CD4-positive, alpha-beta T cell treated with Interleukin-6 for 4 hours (primary cell): ENCODE results near the gene PBRM1.

Experiments used
- DNase-seq: peaks from one replicate; pipeline ENCODE4 v3.0.0-alpha.2; 2020; ENCODE audit warnings: mixed read lengths

The PBRM1 gene

GRCh38 chr3:52522651-52523251, 163.0 kb downstream of the PBRM1 start:
- no peak for DNase-seq

DNA sequence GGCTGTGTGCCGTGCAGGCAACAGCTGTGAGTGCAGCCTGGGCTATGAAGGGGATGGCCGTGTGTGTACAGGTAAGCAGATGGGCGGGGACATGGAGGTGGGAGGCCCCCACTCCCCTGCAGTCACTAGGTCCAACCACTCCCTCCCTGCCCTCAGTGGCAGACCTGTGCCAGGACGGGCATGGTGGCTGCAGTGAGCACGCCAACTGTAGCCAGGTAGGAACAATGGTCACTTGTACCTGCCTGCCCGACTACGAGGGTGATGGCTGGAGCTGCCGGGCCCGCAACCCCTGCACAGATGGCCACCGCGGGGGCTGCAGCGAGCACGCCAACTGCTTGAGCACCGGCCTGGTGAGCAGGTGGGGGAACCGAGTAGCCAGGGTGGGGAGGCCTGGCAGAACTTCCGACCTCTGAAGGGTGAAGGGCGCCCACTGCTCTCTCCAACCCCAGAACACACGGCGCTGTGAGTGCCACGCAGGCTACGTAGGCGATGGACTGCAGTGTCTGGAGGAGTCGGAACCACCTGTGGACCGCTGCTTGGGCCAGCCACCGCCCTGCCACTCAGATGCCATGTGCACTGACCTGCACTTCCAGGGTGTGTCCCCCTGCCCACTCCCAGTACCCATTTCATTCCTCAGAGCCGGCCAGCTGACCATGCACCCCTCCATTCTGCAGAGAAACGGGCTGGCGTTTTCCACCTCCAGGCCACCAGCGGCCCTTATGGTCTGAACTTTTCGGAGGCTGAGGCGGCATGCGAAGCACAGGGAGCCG, 163.6 kb downstream of the PBRM1 start:
- no peak for DNase-seq

- no peak for DNase-seq
These were observed 164.3 kb downstream of the PBRM1 start for GRCh38 chr3:52521488-52521824.

DNA sequence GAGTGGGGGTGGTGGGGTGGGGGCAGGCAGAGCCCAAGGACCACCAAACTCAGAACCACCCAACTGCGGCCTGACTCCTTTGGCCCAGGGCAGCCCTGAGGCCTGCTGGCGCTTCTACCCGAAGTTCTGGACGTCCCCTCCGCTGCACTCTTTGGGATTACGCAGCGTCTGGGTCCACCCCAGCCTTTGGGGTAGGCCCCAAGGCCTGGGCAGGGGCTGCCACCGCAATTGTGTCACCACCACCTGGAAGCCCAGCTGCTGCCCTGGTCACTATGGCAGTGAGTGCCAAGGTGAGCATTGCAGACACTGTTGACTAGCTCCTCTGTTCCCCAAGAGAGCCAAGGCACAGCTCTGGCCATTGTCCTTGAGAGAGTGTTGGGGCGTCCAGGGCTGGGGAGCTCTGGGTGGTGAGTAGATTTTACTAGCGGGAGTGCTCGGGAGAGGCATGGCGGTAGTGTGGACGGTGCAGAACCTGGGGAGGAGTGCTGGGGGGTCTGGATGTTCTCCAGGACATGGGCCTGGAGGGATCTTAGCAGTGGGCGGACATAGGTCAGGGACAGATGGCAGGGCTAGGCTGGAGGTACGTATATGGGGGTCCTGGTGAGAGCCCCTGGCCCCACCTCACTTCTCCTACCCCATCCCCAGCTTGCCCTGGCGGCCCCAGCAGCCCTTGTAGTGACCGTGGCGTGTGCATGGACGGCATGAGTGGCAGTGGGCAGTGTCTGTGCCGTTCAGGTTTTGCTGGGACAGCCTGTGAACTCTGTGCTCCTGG, 164.8 kb downstream of the PBRM1 start:
- no peak for DNase-seq

- DNase-seq: no peak
These were observed 165.5 kb downstream of the PBRM1 start for GRCh38 chr3:52520141-52520667.

DNA sequence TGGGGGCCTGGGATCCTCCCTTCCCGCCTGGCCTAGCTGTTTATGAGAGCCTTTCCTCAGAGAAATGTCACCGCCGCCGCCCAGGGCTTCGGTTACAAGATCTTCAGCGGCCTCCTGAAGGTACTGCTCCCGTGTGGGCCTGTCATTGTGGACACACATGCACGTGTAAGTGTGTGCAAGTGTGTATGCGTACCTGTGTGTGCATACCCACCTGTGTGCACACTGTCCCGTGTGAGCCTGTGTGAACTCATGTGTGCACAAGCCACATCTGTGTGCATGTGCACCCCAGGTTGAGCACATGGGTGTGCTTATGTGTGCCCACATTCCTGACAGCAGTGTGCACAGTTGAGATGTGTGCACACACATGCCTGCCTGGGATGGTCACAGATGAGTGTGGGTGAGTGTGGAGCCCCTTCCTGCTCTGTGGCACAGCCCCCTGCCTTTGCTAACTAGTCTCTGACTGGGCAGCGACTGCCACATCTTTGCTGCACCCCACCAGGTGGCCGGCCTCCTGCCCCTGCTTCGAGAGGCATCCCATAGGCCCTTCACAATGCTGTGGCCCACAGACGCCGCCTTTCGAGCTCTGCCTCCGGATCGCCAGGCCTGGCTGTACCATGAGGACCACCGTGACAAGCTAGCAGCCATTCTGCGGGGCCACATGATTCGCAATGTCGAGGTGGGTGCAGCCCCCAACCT, 166.1 kb downstream of the PBRM1 start:
- DNase-seq: no peak

DNA sequence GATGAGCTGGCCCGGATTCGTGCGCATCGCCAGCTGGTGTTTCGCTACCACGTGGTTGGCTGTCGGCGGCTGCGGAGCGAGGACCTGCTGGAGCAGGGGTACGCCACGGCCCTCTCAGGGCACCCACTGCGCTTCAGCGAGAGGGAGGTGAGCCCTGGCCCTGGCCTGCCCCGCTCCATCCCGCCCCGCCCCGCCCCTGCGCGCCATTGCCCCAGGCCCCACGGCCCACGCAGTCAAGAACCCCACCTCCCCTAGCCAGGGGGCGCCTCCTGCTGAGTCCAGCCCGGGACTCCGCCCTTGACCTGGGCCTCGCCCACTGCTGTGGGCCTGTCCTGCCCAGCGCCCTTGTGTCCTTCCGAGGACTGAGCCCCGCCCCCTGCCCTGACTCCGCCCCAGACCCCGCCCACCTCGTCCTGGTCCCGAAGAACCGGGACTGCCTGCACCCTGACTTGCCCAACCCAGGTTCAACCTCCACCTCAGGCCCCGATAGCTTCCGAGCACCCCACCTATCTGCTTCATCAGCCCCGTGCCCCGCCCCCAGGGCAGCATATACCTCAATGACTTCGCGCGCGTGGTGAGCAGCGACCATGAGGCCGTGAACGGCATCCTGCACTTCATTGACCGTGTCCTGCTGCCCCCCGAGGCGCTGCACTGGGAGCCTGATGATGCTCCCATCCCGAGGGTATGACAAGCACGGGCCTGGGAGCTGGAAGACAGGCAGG, 166.8 kb downstream of the PBRM1 start:
- no peak for DNase-seq

DNA sequence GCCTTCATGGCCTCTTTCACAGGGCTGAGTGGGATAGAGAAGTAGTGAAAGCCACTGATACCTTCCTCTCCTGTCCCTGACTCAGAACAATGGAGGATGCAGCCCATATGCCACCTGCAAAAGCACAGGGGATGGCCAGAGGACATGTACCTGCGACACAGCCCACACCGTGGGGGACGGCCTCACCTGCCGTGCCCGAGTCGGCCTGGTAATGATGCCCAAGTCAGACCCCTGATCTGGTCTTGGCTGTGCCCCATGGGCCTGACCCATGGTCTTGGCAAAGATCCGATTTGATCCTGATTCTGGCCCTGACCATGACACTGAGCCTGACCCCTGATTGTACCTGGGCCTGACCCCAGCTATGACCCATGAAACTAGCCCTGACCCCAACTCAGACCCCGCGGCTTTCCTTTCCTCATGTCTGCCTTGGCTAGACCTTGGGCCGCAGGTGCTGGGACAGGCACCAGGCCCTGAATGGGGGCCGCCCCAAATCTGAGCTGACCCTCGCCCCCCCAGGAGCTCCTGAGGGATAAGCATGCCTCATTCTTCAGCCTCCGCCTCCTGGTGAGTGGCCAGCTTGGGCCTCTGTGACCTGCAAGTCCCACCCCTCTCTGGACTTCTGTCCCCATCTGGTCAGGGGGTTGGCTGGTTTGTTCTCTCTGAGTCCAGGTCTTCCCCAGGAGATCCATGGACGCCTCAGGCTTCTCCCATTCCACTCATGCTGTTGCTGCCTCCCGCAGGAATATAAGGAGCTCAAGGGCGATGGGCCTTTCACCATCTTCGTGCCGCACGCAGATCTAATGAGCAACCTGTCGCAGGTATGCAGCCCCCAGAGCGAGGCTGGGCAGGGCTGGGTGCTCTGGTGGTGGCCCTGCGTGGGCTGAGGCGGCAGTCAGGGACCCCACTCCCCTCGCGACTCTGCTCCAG, 167.7 kb downstream of the PBRM1 start:
- DNase-seq: no peak

DNA sequence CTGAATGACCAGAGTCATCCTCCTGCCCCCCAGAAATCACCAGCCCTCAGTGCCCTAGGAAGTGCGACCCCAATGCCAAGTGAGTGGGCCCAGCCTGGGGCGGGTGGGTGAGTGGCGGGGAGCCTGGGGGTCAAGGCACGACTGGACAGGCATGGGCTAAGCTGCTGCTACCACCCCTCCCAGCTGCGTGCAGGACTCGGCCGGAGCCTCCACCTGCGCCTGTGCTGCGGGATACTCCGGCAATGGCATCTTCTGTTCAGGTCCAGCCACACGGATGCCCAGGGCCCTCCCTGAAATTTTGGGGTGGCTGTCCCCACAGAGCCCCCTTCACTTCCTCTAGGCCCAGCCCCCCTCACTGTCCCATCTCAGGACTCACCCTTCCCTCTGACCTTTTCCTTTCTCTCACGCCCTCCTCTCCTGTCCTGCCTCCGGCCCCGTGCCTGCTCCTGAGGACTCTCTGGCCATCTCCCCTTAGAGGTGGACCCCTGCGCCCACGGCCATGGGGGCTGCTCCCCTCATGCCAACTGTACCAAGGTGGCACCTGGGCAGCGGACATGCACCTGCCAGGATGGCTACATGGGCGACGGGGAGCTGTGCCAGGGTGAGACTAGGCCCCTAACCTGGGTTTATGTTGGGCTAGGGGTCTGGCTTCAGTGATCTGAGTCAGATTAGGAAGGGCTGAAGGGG, 169.1 kb downstream of the PBRM1 start:
- no peak for DNase-seq

- no peak for DNase-seq
These were observed 170.5 kb downstream of the PBRM1 start for GRCh38 chr3:52515192-52515591.

GRCh38 chr3:52514576-52514975, 171.1 kb downstream of the PBRM1 start:
- no peak for DNase-seq

GRCh38 chr3:52513281-52513680, 172.4 kb downstream of the PBRM1 start:
- no peak for DNase-seq

DNA sequence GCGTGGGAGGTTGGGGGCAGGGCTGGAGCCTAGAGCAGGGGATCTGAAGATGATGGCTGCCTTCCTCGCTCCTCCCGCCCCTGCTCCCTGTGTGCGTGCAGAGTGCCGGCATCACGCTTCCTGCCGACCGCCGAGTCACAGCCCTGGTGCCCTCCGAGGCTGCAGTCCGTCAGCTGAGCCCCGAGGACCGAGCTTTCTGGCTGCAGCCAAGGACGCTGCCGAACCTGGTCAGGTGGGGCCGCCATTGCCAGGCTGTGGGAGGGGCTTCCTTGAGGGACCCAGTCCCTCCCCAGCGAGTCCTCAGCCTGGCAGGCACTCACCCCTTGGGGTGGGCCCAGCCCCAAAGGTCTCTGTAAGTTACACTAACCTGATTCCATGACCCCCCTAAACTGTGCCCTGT, 173.0 kb downstream of the PBRM1 start:
- DNase-seq: no peak

GRCh38 chr3:52512105-52512504, 173.6 kb downstream of the PBRM1 start:
- DNase-seq: no peak

GRCh38 chr3:52511509-52511908, 174.2 kb downstream of the PBRM1 start:
- DNase-seq: no peak

- DNase-seq: no peak
These were observed 175.9 kb downstream of the PBRM1 start for GRCh38 chr3:52509753-52510328.

DNA sequence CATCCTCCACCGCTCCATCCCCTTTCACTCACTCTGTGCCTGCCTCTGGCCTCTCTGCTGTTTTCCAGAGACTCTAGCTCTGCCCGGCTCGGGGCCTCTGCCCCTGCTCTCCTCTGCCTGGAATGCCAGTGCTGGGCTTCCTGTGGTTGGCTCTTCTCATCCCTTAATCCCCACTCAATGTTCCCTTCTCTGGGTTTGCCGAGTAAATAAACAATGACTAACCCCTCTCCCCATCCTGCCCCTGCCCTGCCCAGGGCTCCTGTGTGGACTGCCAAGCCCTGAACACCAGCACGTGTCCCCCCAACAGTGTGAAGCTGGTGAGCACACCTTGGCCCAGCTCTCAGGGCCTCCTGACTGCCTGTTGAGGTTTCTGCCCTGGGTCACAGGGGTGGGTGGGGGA, 178.4 kb downstream of the PBRM1 start:
- no peak for DNase-seq

DNA sequence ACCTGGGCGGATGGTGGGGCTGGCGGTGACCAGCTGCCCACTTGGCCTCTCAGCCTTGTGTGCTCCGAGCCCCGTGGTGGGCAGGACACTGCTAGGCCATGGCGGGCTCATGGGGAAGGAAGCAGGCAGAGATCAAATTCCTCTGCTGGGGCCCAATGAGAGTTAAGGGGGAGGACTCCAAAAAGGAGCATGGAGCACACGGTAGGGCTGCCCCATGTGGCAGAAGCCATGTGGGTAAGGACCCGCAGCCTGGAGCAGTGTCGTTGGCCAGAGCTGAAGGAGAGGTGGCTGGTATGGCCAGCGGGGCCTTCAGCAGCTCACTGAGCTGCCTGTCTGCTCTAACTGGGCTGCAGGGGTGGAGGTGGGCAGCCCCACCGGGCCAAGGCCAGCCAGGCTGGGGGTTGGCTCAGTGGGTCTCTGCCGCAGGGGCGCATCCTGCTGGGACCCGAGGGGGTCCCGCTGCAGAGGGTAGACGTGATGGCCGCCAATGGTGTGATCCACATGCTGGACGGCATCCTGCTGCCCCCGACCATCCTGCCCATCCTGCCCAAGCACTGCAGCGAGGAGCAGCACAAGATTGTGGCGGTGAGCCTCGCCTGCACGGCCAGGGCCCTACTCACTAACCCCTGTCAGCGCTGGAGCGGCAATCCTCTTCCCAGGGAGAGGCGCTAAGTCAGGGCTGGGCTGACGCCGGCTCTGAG, 179.3 kb downstream of the PBRM1 start:
- no peak for DNase-seq

DNA sequence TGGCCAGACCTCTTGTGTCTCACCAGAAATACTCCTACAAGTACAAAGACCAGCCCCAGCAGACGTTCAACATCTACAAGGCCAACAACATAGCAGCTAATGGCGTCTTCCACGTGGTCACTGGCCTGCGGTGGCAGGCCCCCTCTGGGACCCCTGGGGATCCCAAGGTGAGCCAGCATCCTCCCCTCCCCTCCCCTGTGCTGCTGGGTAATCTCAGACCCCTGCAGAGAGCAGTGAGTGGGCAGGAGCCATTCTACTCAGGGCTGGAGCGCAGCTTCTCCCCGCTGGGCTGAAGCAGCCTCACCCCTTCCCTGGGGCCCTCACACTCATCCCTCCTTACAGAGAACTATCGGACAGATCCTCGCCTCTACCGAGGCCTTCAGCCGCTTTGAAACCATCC, 180.7 kb downstream of the PBRM1 start:
- no peak for DNase-seq
